Stimulated activated CD4-positive, alpha-beta T cell treated with anti-CD3 and anti-CD28 coated beads, TNF-alpha, amount 100 ng/mL, for 48 hours (primary cell): ENCODE results near the gene GRP.
"Not testable (repeated sequence)": the region's sequence is repeated elsewhere in the genome, so short reads cannot be mapped to it uniquely, and the experiment has no call there.

ENCODE experiments used
- DNase-seq, 3 donors: peaks; one replicate each; pipeline ENCODE4 v3.0.0-alpha.2; 2020; ENCODE audit warnings: low read depth in 3 of 3

GRP gene

GRCh38 chr18:59229191-59229590 is 9.2 kb downstream of the GRP start:
- DNase-seq: no peak

GRCh38 chr18:59229701-59230443 is 9.9 kb downstream of the GRP start:
- no peak for DNase-seq

- DNase-seq: no peak
These were observed 11.2 kb downstream of the GRP start for GRCh38 chr18:59231114-59231513.

GRCh38 chr18:59231877-59232276 is 11.9 kb downstream of the GRP start:
- no peak for DNase-seq

- DNase-seq: no peak
These were observed 12.5 kb downstream of the GRP start for GRCh38 chr18:59232309-59233016.

- DNase-seq: no peak
These were observed 13.1 kb downstream of the GRP start for GRCh38 chr18:59233017-59233410.

- no peak for DNase-seq
These were observed 18.4 kb downstream of the GRP start for GRCh38 chr18:59238385-59238784.

GRCh38 chr18:59239642-59240041 is 19.7 kb downstream of the GRP start:
- no peak for DNase-seq

- DNase-seq: no peak
These were observed 22.9 kb downstream of the GRP start for GRCh38 chr18:59242906-59243305.

GRCh38 chr18:59246796-59247195 is 26.8 kb downstream of the GRP start:
- DNase-seq: no peak

- DNase-seq: no peak
These were observed 29.3 kb downstream of the GRP start for GRCh38 chr18:59249199-59249774.

GRCh38 chr18:59255491-59255890 is 35.5 kb downstream of the GRP start:
- not testable (repeated sequence) for DNase-seq

- not testable (repeated sequence) for DNase-seq
These were observed 41.9 kb downstream of the GRP start for GRCh38 chr18:59261842-59262241.

- not testable (repeated sequence) for DNase-seq
These were observed 42.3 kb downstream of the GRP start for GRCh38 chr18:59262243-59262642.

GRCh38 chr18:59263661-59264060 is 43.7 kb downstream of the GRP start:
- DNase-seq: no peak

GRCh38 chr18:59264121-59264571 is 44.2 kb downstream of the GRP start:
- DNase-seq: no peak

GRCh38 chr18:59264651-59265245 is 44.8 kb downstream of the GRP start:
- DNase-seq: no peak

- no peak for DNase-seq
These were observed 45.5 kb downstream of the GRP start for GRCh38 chr18:59265246-59265973.

GRCh38 chr18:59265974-59266369 is 46.0 kb downstream of the GRP start:
- no peak for DNase-seq

GRCh38 chr18:59266459-59266858 is 46.5 kb downstream of the GRP start:
- DNase-seq: no peak

GRCh38 chr18:59266886-59267502 is 47.0 kb downstream of the GRP start:
- DNase-seq: no peak
